ENCODE data around the gene CHRM1. TPM values are rescaled to one million over a fixed set of nuclear protein-coding genes. Genes with fewer than 3 reads are reported as not detected.

The CHRM1 gene
- total and polyA plus RNA-seq, 2 donors: 0.05 TPM; not detected in 1

DNA sequence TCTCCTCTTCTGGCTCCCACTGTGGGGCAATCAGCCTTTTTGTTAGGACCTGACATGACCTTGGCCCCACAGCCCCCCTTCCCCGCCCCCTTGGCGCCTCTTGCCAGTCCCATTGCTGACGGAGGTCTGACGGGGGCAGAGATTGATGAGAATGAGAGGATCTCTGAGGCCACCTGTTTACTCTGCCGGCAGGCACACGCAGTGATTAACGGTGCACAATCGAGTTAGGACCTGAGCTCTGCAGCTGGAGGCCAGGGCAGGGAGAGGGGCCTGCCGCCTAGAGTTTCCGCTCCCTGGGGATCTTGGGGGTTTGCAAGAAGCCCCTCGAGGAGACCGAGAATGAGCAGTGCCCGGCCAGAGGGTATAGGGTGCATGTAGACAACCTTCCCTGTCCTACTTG, 6.8 kb upstream of the CHRM1 start:
- Histone ChIP-seq H3K27me3 (ENCODE audit: control insufficient read depth in 2 of 2, insufficient read depth in 1 of 2, low read length in 1 of 2) (peaks cover 59 to 80% of the 10 kb centered on the region in 2 donors), H3K4me1 (ENCODE audit: control insufficient read depth in 2 of 2, insufficient read depth in 2 of 2, low read length in 2 of 2) (peaks cover 3 to 13% of the 10 kb centered on the region in 2 donors), H3K9me3 (ENCODE audit: control insufficient read depth in 2 of 2, insufficient read depth in 1 of 2, low read length in 1 of 2) (peaks cover 0 to 3% of the 10 kb centered on the region in 2 donors), H3K36me3 (ENCODE audit: control insufficient read depth in 2 of 2, insufficient read depth in 2 of 2, low read length in 1 of 2) (no peaks in the 10 kb centered on the region), H3K4me3 (ENCODE audit: low read length in 2 of 2) (no peak overlapping the region), H3K27ac (ENCODE audit: low read depth in 1 of 2, low read length in 1 of 2) (no peak overlapping the region)
- WGBS: 27% methylated on average over 13 of the region's 13 CpGs
- no peak for DNase-seq (ENCODE audit: low read depth in 6 of 9, low spot score in 9 of 9)

DNA sequence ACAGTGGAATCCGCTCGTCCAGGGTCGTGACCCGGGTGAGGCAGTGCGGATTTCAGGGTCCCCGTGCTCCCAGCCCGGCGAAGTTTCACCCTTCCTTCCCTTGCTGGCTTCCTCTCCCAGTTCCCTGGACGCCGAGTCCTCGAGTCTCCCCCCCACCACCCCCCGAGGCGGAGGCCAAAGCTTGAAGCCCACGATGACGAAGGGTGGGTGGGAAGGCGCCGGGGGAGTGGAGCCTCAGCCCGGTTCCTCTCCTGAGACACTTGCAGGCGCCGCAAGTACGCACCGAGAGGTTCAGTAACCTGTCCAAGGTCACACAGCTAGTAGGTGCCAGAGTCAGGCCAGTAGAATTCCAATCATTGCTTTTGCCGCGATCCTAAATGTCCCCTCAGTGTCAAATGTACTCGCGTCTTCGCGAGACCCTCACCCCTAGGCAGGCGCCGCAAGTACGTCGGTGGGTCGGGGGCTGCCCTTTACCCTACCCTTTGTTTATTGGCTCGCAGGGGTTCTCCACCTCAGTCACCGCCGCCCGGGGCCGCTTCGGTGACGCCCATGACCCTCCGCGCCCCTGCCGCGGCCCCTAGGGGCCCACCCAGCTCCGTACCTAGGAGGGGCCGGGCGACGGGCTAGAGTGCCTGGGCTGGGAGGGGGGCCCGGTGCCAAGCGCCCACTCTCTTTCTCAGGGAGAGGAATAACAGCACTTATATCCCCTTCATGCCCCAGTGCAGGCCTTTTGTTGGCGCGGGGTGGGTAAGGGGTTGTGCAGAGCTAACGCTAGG, 5.7 kb upstream of the CHRM1 start:
- WGBS: 12% methylated on average over 53 of the region's 53 CpGs
- no peaks in the 10 kb centered on the region for H3K36me3 ChIP-seq (ENCODE audit: control insufficient read depth in 2 of 2, insufficient read depth in 2 of 2, low read length in 1 of 2)
- H3K9me3 ChIP-seq (ENCODE audit: control insufficient read depth in 2 of 2, insufficient read depth in 1 of 2, low read length in 1 of 2): peaks cover 0 to 3% of the 10 kb centered on the region in 2 donors
- H3K4me1 ChIP-seq (ENCODE audit: control insufficient read depth in 2 of 2, insufficient read depth in 2 of 2, low read length in 2 of 2): peaks cover 3 to 13% of the 10 kb centered on the region in 2 donors
- DNase-seq (ENCODE audit: low read depth in 6 of 9, low spot score in 9 of 9): no peak
- no peak overlapping the region for H3K27ac ChIP-seq (ENCODE audit: low read depth in 1 of 2, low read length in 1 of 2)
- H3K4me3 ChIP-seq (ENCODE audit: low read length in 2 of 2): no peak overlapping the region
- H3K27me3 ChIP-seq (ENCODE audit: control insufficient read depth in 2 of 2, insufficient read depth in 1 of 2, low read length in 1 of 2): peaks cover 65 to 92% of the 10 kb centered on the region in 2 donors

DNA sequence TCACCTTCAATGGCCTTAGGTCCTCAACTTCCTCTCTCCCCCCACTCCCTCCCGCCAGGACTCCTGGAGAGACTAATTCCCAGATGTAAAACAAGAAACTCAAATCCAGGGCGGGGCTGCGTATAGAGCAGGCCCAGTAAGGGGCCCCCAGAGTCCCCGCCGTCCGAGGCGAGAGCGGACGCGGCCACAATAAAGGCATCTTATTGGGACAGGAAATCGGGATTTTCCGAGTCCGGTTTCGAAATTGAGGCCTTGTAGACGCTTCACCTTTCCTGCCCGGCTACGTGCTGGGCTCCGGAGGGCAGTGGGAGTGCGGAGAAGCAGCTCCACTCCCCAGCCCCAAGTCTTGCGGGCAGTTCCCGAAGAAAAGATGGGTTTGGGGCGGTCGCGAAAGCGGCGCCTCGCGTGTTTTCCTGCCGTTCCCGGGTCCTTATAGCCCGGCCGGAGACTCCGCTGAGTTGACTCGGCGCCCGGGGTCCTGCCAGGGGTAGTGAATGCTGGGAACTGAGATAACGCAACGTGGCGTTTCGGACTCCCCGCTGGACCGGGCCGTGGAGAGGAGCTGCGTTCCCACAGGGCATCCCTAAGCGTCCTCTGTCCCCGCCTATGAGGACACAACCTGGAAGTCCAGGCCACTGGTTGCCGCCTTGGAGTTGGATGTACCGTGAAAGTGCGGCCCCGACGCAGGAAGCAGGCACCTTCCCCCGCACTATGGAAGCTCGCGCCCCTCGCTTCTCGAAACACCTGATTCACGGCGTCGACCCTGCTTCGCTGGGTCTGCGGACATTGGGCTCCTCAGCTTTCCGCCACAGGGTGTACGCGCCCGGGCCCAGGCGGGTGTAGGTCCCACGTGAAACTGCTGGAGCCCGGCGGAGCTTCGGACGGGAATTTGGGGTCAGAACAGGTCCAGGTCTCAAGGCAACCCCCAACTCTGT, 4.8 kb upstream of the CHRM1 start:
- DNase-seq (ENCODE audit: low read depth in 6 of 9, low spot score in 9 of 9): no peak
- H3K4me1 ChIP-seq (ENCODE audit: control insufficient read depth in 2 of 2, insufficient read depth in 2 of 2, low read length in 2 of 2): peaks cover 3 to 13% of the 10 kb centered on the region in 2 donors
- peak overlapping the region in 1 of 2 donors; percentile 5 for H3K4me3 ChIP-seq (ENCODE audit: low read length in 2 of 2)
- 3% methylated on average over 71 of the region's 71 CpGs for WGBS
- H3K27ac ChIP-seq (ENCODE audit: low read depth in 1 of 2, low read length in 1 of 2): no peak overlapping the region
- H3K9me3 ChIP-seq (ENCODE audit: control insufficient read depth in 2 of 2, insufficient read depth in 1 of 2, low read length in 1 of 2): peaks cover 0 to 3% of the 10 kb centered on the region in 2 donors
- peaks cover 68 to 97% of the 10 kb centered on the region in 2 donors for H3K27me3 ChIP-seq (ENCODE audit: control insufficient read depth in 2 of 2, insufficient read depth in 1 of 2, low read length in 1 of 2)
- H3K36me3 ChIP-seq (ENCODE audit: control insufficient read depth in 2 of 2, insufficient read depth in 2 of 2, low read length in 1 of 2): no peaks in the 10 kb centered on the region

DNA sequence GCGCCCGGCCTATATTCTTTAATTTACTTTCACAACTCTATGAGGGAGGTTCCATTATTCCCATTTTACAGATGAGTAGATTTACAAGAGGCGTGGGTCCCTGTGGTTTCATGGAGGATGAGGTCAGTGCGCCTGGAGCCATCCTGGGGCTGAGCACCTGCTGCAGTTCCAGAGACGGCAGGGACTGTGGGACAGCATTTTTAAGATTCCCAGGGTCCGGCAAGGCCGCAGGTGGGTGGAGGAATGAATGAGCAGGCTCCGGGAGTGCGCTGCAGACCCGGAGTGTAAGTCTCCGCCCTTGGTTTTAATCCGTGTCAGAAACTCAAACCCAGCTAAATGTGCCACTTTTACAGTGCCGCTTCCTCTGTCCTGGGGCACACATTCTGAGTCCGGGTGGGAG, 4.1 kb upstream of the CHRM1 start:
- Histone ChIP-seq H3K27ac (ENCODE audit: low read depth in 1 of 2, low read length in 1 of 2) (no peak overlapping the region), H3K27me3 (ENCODE audit: control insufficient read depth in 2 of 2, insufficient read depth in 1 of 2, low read length in 1 of 2) (peaks cover 68 to 99% of the 10 kb centered on the region in 2 donors), H3K4me1 (ENCODE audit: control insufficient read depth in 2 of 2, insufficient read depth in 2 of 2, low read length in 2 of 2) (peaks cover 3 to 13% of the 10 kb centered on the region in 2 donors), H3K4me3 (ENCODE audit: low read length in 2 of 2) (no peak overlapping the region), H3K9me3 (ENCODE audit: control insufficient read depth in 2 of 2, insufficient read depth in 1 of 2, low read length in 1 of 2) (peaks cover 0 to 3% of the 10 kb centered on the region in 2 donors), H3K36me3 (ENCODE audit: control insufficient read depth in 2 of 2, insufficient read depth in 2 of 2, low read length in 1 of 2) (no peaks in the 10 kb centered on the region)
- no peak for DNase-seq (ENCODE audit: low read depth in 6 of 9, low spot score in 9 of 9)
- 18% methylated on average over 14 of the region's 14 CpGs for WGBS

DNA sequence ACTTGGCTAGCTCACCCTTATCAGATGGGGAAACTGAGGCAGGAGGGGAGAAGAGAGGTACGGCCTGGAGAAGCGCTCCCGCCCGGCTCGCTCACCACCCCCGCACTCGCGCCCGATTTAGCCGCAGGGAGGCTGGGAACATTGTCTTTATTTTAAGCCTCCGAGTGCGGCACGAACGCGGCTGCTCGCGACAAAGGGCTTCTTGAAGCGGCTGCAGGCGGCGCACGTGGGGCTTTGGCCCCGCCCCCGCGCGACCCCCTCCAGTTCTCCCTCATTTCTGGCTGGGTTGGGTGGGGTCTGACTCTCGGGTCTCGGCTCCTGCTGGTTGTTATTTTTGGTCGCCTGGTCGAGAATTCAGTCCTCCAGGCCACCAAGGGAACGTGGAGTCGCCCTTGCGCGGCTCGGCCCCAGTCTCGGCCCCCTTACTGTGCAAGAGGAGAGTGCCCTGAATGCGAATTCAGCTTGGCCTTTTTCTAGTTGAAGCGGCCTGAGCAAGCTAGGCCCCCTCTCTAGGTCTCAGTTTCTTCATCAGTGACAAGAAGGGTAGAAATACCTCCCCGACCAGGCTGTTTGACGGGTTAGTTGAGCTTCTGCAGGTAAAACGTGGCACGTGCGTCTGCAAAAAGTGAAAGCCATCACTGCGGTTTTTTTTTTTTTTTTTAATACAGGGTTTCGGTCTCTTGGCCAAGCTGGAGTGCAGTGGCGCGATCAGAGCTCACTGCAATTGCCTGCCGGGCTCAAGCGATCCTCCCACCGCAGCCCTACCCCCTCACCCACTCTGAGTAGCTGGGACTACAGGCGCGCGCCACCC, 2.6 kb upstream of the CHRM1 start:
- peak overlapping the region in 1 of 2 donors; percentile 2 for H3K4me3 ChIP-seq (ENCODE audit: low read length in 2 of 2)
- DNase-seq (ENCODE audit: low read depth in 6 of 9, low spot score in 9 of 9): peak in 1 of 9 donors; percentile 23
- peaks cover 56 to 99% of the 10 kb centered on the region in 2 donors for H3K27me3 ChIP-seq (ENCODE audit: control insufficient read depth in 2 of 2, insufficient read depth in 1 of 2, low read length in 1 of 2)
- no peaks in the 10 kb centered on the region for H3K36me3 ChIP-seq (ENCODE audit: control insufficient read depth in 2 of 2, insufficient read depth in 2 of 2, low read length in 1 of 2)
- H3K27ac ChIP-seq (ENCODE audit: low read depth in 1 of 2, low read length in 1 of 2): no peak overlapping the region
- H3K4me1 ChIP-seq (ENCODE audit: control insufficient read depth in 2 of 2, insufficient read depth in 2 of 2, low read length in 2 of 2): peaks cover 3 to 13% of the 10 kb centered on the region in 2 donors
- peaks cover 0 to 3% of the 10 kb centered on the region in 2 donors for H3K9me3 ChIP-seq (ENCODE audit: control insufficient read depth in 2 of 2, insufficient read depth in 1 of 2, low read length in 1 of 2)
- 3% methylated on average over 52 of the region's 52 CpGs for WGBS

DNA sequence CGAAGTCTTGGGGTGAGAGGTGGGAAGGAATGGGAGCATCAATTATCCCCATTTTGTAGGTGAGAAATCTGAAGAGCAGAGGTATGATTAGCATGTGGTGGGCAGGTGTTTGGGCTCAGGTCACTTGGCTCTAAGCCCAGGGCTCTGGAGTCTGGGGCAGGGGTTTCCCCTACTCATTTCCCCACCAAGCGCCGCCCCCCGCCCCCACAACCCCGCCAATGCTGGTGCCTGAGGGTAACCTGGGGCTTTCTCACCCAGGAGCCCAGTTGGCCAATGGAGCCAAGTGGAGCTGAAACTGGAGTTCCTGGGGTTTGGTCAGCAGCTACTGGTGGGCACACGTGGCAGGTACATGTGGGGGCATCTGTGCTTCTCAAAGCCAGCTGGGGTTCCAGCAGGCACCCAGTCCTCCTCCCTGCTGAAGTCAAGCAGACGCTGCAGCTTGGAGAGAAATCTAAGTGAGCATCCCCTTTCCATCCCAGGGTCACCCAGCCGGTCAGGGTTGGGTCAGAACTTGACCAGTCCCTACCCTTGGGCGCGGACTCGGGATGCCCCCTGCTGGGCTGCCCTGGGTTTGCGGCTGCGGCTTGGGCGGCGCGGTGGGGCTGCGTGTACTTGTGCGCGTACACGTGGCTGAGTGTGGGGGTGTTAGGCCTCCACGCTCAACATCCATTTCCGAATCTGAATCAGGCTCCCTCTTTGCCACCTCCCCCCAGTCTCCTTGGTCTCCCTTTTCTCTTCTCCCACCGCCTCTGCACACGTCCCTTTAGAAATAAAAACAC, 1.7 kb upstream of the CHRM1 start:
- DNase-seq (ENCODE audit: low read depth in 6 of 9, low spot score in 9 of 9): no peak
- H3K9me3 ChIP-seq (ENCODE audit: control insufficient read depth in 2 of 2, insufficient read depth in 1 of 2, low read length in 1 of 2): no peaks in the 10 kb centered on the region
- 38% methylated on average over 24 of the region's 24 CpGs for WGBS
- H3K36me3 ChIP-seq (ENCODE audit: control insufficient read depth in 2 of 2, insufficient read depth in 2 of 2, low read length in 1 of 2): no peaks in the 10 kb centered on the region
- H3K4me1 ChIP-seq (ENCODE audit: control insufficient read depth in 2 of 2, insufficient read depth in 2 of 2, low read length in 2 of 2): peaks cover 3 to 13% of the 10 kb centered on the region in 2 donors
- no peak overlapping the region for H3K27ac ChIP-seq (ENCODE audit: low read depth in 1 of 2, low read length in 1 of 2)
- H3K27me3 ChIP-seq (ENCODE audit: control insufficient read depth in 2 of 2, insufficient read depth in 1 of 2, low read length in 1 of 2): peaks cover 48 to 97% of the 10 kb centered on the region in 2 donors
- no peak overlapping the region for H3K4me3 ChIP-seq (ENCODE audit: low read length in 2 of 2)

DNA sequence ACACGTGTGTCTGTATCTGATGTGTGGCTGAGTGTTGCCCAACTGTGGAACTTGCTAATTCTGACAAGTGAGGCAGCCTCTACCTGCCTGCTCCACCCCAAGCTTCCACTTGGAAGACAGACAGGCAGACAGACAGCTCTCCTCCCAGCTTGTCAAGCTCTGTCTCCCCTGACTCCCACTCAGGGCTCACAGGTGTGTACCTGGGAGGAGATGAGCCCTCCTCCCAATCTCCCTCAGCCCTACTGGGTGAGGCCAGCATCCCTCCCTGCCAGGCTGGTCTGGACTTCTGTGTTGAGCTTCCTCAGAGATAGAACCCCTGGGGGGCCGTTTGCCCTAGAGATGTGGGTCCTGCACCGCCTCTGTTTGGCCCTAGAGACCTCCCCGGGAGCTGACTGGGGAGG, 1.0 kb upstream of the CHRM1 start:
- no peaks in the 10 kb centered on the region for H3K9me3 ChIP-seq (ENCODE audit: control insufficient read depth in 2 of 2, insufficient read depth in 1 of 2, low read length in 1 of 2)
- WGBS: 74% methylated on average over 4 of the region's 4 CpGs
- DNase-seq (ENCODE audit: low read depth in 6 of 9, low spot score in 9 of 9): no peak
- peaks cover 3 to 13% of the 10 kb centered on the region in 2 donors for H3K4me1 ChIP-seq (ENCODE audit: control insufficient read depth in 2 of 2, insufficient read depth in 2 of 2, low read length in 2 of 2)
- H3K36me3 ChIP-seq (ENCODE audit: control insufficient read depth in 2 of 2, insufficient read depth in 2 of 2, low read length in 1 of 2): no peaks in the 10 kb centered on the region
- H3K27me3 ChIP-seq (ENCODE audit: control insufficient read depth in 2 of 2, insufficient read depth in 1 of 2, low read length in 1 of 2): peaks cover 43 to 93% of the 10 kb centered on the region in 2 donors
- no peak overlapping the region for H3K27ac ChIP-seq (ENCODE audit: low read depth in 1 of 2, low read length in 1 of 2)
- H3K4me3 ChIP-seq (ENCODE audit: low read length in 2 of 2): no peak overlapping the region

DNA sequence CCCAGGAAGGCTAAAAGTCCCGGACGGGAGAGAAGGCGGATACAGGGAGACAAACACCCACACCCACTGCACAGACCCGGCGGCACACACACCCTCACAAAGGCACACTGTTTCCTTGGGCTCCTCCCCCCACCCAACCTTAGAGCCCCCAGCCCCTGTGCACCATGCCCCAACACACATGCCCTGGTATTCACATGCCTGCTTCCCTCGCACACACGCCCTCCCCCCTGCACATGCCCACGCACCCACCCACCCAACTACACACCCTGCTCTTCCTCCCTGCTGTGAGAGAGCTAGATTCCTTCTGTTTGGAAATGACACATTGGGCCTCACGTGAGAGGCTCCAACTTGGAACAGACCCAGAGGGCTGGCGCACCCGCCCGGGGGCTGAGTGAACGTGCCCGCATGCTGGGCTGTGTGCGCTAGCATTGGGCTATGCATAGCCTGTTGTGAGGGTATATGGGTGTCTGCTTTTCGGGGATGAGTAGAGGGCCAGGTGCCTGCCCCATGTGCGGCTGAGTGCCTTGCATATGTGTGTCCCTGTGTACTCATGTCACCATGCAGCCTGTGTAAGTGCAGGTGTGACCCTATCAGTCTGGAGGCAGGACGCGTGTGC, 518 bp upstream of the CHRM1 start:
- H3K4me1 ChIP-seq (ENCODE audit: control insufficient read depth in 2 of 2, insufficient read depth in 2 of 2, low read length in 2 of 2): peaks cover 3 to 13% of the 10 kb centered on the region in 2 donors
- H3K27ac ChIP-seq (ENCODE audit: low read depth in 1 of 2, low read length in 1 of 2): no peak overlapping the region
- no peaks in the 10 kb centered on the region for H3K36me3 ChIP-seq (ENCODE audit: control insufficient read depth in 2 of 2, insufficient read depth in 2 of 2, low read length in 1 of 2)
- 71% methylated on average over 19 of the region's 19 CpGs for WGBS
- H3K9me3 ChIP-seq (ENCODE audit: control insufficient read depth in 2 of 2, insufficient read depth in 1 of 2, low read length in 1 of 2): no peaks in the 10 kb centered on the region
- no peak overlapping the region for H3K4me3 ChIP-seq (ENCODE audit: low read length in 2 of 2)
- peaks cover 38 to 90% of the 10 kb centered on the region in 2 donors for H3K27me3 ChIP-seq (ENCODE audit: control insufficient read depth in 2 of 2, insufficient read depth in 1 of 2, low read length in 1 of 2)
- DNase-seq (ENCODE audit: low read depth in 6 of 9, low spot score in 9 of 9): no peak
